Osteoblast (primary cell): ENCODE results near the gene WBP1. TPM values are rescaled to one million over a fixed set of nuclear protein-coding genes. Genes with fewer than 3 reads are reported as not detected.
A peak's percentile ranks its signal among the peaks of the same experiment; 100 is the strongest.

Source experiments
- DNase-seq: peaks from one replicate; pipeline ENCODE4 v3.0.0; 2011; ENCODE audit warnings: low spot score, mixed read lengths; ENCODE audit not compliant: insufficient read length; ENCODE audit errors: missing footprints
- H2AFZ ChIP-seq: 2 replicates; pipeline ENCODE4 v1.6.0; 2011; ENCODE audit warnings: mild to moderate bottlenecking, low read length
- H3K27ac ChIP-seq: 2 replicates; pipeline ENCODE4 v1.5.1; 2011; ENCODE audit warnings: mild to moderate bottlenecking, low read depth, low read length, moderate library complexity
- H3K27me3 ChIP-seq: 2 replicates; pipeline ENCODE4 v1.6.0; 2012; ENCODE audit warnings: mild to moderate bottlenecking, control low read depth, inconsistent platforms, low read length, moderate library complexity; ENCODE audit not compliant: insufficient read depth
- H3K36me3 ChIP-seq: 2 replicates; pipeline ENCODE4 v1.5.1; 2011; ENCODE audit warnings: mild to moderate bottlenecking, low read length, control low read depth, moderate library complexity; ENCODE audit not compliant: insufficient read depth
- H3K4me1 ChIP-seq: 2 replicates; pipeline ENCODE4 v1.5.1; 2011; ENCODE audit warnings: mild to moderate bottlenecking, low read length, control low read depth, moderate library complexity; ENCODE audit not compliant: insufficient read depth
- H3K4me2 ChIP-seq: 2 replicates; pipeline ENCODE4 v1.6.0; 2011; ENCODE audit warnings: mild to moderate bottlenecking, low read length; ENCODE audit not compliant: insufficient read depth
- H3K4me3 ChIP-seq: fragments of 200-600 bp; sonication (generic); 3 replicates; pipeline ENCODE4 v1.5.1; 2012; ENCODE audit warnings: mild to moderate bottlenecking, low read length, inconsistent platforms; ENCODE audit not compliant: insufficient read depth
- H3K79me2 ChIP-seq: 2 replicates; pipeline ENCODE4 v1.6.0; 2012; ENCODE audit warnings: mild to moderate bottlenecking, low read length, control low read depth, inconsistent platforms; ENCODE audit not compliant: insufficient read depth
- H3K9me3 ChIP-seq: 2 replicates; pipeline ENCODE4 v1.5.1; 2011; ENCODE audit warnings: low read depth, low read length, control low read depth
- H4K20me1 ChIP-seq: 2 replicates; pipeline ENCODE4 v1.6.0; 2012; ENCODE audit warnings: mild to moderate bottlenecking, low read length, control low read depth; ENCODE audit not compliant: insufficient read depth
- total RNA-seq: library from RNA; depleted of rRNA; stranded (reverse); fragments of >200 nt; gene quantifications from 2 replicates; pipeline ENCODE4 v1.2.3, GENCODE V29; 2012
- TF ChIP-seq, protein P1 (sequence below): IDR thresholded peaks from 2 replicates; pipeline ENCODE4 v1.5.1; 2011; ENCODE audit warnings: mild to moderate bottlenecking, low read depth, low read length, moderate library complexity; ENCODE audit errors: extremely low read depth

WBP1 gene
- total RNA-seq, 1 donor: 35.5 TPM

DNA sequence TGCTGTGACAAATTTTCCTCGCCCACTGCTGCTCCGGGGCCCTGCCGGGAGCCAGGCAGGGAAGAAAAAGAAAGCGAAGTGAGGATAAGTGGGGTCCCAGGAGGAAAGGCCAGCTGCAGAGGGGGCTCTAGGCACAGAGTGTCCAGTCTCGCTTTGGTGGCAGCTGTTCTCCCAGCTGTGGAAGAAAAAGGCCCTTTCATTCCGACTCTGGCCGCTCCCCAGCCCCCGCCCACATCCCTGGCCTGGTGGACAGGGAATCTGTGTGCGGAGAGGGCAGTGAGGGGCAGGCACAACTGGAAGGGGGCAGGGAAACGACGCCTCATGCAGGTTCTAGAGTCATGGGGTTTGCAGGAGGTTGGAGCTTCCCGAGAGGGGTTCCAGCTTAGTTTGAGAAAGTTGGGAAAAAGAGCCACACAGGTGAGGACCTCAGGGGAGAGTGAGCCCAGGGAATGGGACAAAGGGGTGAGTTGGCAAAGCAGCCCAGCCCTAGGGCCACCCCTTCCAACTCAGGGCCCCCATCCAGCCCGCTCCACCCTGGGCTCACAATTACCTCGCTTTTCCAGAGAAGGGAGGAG, 18.3 kb upstream of the WBP1 start:
- Histone ChIP-seq H3K27ac (peak overlapping the region; percentile 50), H2AFZ (peak overlapping the region; percentile 91), H4K20me1 (peaks cover 5% of the 10 kb centered on the region), H3K4me3 (peak overlapping the region; percentile 79), H3K36me3 (no peaks in the 10 kb centered on the region), H3K4me2 (peak overlapping the region; percentile 95), H3K79me2 (peaks cover 26% of the 10 kb centered on the region), H3K4me1 (peaks cover 24% of the 10 kb centered on the region), H3K27me3 (peaks cover 16% of the 10 kb centered on the region), H3K9me3 (no peaks in the 10 kb centered on the region)
- DNase-seq: peak; percentile 97
- TF ChIP-seq, protein P1, sequence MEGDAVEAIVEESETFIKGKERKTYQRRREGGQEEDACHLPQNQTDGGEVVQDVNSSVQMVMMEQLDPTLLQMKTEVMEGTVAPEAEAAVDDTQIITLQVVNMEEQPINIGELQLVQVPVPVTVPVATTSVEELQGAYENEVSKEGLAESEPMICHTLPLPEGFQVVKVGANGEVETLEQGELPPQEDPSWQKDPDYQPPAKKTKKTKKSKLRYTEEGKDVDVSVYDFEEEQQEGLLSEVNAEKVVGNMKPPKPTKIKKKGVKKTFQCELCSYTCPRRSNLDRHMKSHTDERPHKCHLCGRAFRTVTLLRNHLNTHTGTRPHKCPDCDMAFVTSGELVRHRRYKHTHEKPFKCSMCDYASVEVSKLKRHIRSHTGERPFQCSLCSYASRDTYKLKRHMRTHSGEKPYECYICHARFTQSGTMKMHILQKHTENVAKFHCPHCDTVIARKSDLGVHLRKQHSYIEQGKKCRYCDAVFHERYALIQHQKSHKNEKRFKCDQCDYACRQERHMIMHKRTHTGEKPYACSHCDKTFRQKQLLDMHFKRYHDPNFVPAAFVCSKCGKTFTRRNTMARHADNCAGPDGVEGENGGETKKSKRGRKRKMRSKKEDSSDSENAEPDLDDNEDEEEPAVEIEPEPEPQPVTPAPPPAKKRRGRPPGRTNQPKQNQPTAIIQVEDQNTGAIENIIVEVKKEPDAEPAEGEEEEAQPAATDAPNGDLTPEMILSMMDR: no peak

DNA sequence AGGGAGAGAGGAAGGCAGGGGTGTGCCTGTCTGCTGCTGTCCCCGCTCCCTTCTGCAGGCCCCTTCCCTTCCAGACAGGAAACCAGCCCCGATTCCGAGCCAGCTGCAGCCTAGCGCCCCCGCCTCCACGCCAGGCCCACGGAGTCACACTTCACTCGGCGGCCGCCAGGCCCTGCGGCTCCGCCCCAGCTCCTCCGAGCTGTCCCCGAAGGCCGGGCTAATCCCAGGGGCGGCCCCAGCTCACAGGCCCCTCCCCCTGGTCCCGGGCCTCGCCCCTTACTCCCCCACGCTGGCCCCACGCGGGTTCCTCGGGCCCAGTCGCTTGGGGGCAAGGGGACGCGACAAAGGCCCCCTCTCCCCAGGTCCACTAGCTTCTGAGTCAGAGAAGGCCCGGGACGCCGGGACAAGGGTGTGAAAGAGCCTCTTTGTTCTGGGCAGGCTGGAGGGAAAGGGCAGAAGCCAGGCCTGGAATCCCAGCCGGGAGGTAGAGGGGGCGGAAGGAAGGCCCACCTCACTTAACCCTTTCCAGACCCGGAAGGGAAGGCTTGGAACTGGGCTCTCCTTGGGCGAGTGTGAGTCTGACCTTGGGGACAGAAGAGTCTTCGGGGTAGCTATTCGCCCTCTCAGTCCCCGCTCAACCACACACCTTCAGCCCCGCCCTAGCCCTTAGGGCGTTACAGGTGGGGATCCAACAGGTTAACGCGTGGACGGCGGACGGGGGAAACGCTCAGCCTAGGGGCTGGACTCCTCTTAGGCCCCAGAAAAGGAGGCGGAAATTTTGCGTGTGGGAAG, 17.7 kb upstream of the WBP1 start:
- H3K27ac ChIP-seq: peak overlapping the region; percentile 50
- peak overlapping the region; percentile 91 for H2AFZ ChIP-seq
- DNase-seq: peak; percentile 100
- peak overlapping the region; percentile 79 for H3K4me3 ChIP-seq
- H3K4me2 ChIP-seq: peak overlapping the region; percentile 95
- no peaks in the 10 kb centered on the region for H3K36me3 ChIP-seq
- no peaks in the 10 kb centered on the region for H3K9me3 ChIP-seq
- peaks cover 25% of the 10 kb centered on the region for H3K4me1 ChIP-seq
- peaks cover 16% of the 10 kb centered on the region for H3K27me3 ChIP-seq
- peaks cover 5% of the 10 kb centered on the region for H4K20me1 ChIP-seq
- H3K79me2 ChIP-seq: peaks cover 26% of the 10 kb centered on the region
- TF ChIP-seq, protein P1: no peak

DNA sequence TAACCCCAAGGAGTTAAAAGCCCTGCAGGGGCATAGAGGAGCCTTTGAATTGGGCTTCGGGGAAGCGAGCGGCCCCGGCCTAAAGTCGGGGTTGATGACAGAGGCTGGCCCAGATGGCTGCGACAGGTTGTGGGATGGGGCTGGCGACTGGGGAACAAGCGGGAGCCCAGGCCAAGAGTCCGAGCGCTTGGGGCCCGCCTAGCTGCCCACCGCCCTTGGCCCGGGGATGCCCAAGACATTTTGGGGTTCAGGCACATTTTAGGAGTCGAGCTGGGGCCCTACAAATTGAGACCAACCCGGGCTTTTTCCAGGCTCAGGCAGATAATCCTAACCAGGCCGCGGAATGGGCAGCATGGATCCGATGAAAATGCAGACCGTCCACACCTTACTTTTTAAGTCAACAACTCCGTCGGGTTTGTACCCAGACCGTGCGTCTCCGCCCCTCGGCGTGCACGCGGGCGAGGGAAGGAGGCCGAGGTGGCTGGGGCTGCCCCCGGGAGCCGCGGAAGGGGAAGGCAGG, 17.0 kb upstream of the WBP1 start:
- Histone ChIP-seq H3K4me2 (peak overlapping the region; percentile 95), H3K4me1 (peaks cover 25% of the 10 kb centered on the region), H3K79me2 (peaks cover 26% of the 10 kb centered on the region), H3K36me3 (no peaks in the 10 kb centered on the region), H3K9me3 (no peaks in the 10 kb centered on the region), H3K27me3 (peaks cover 16% of the 10 kb centered on the region), H3K27ac (no peak overlapping the region), H3K4me3 (no peak overlapping the region), H2AFZ (no peak overlapping the region), H4K20me1 (peaks cover 5% of the 10 kb centered on the region)
- peak; percentile 80 for DNase-seq
- TF ChIP-seq, protein P1: no peak
